Caco-2 (cell line): Measurements from ENCODE around the gene KIAA2012. TPM values are rescaled to one million over a fixed set of nuclear protein-coding genes. Genes with fewer than 3 reads are reported as not detected.
A peak's percentile ranks its signal among the peaks of the same experiment; 100 is the strongest.

Experiments used
- BruUV-seq: library from RNA; stranded (reverse); fragments of 400-500 nt; replicated peaks from 2 replicates; lab custom pipeline; 2021; lab: Mats Ljungman, UMichigan
- CTCF ChIA-PET: fragments of 300-600 bp; sonication (Branson Sonifier 250); formaldehyde crosslinking; loops from one replicate; lab custom pipeline; 2022; ENCODE audit warnings: antibody characterized with exemption; lab: Charles Lee
- POLR2A ChIA-PET: fragments of 300-600 bp; sonication (Branson Sonifier 250); formaldehyde crosslinking; loops from one replicate; lab custom pipeline; 2022; ENCODE audit warnings: antibody characterized with exemption; lab: Charles Lee
- DNase-seq, 2 experiments: peaks; one replicate each; pipeline versions ENCODE4 v3.0.0 to v3.0.0-alpha.2; 2020 to 2022
- H3K27me3 ChIP-seq: replicated peaks from 2 replicates; pipeline ENCODE4 v1.6.0; 2011; ENCODE audit warnings: low read length; ENCODE audit not compliant: control insufficient read depth, insufficient read depth
- H3K36me3 ChIP-seq: 2 replicates; pipeline ENCODE4 v1.5.1; 2011; ENCODE audit warnings: low read length; ENCODE audit not compliant: control insufficient read depth, insufficient read depth
- H3K4me1 ChIP-seq: fragments of 250-450 bp; sonication (Bioruptor Pico); 2 replicates; pipeline ENCODE4 v1.5.1; 2020; ENCODE audit warnings: mild to moderate bottlenecking
- H3K4me3 ChIP-seq: 2 replicates; pipeline ENCODE4 v1.5.1; 2011; ENCODE audit warnings: low read depth, mild to moderate bottlenecking, control low read depth, low read length
- H3K9me3 ChIP-seq: fragments of 250-450 bp; sonication (Bioruptor Pico); 2 replicates; pipeline ENCODE4 v1.5.1; 2020; ENCODE audit warnings: mild to moderate bottlenecking, moderate library complexity
- H3K27ac Mint-ChIP-seq: one replicate; pipeline ENCODE4 v1.8.0; 2022; ENCODE audit warnings: mixed read lengths; ENCODE audit not compliant: unreplicated experiment
- H3K27me3 Mint-ChIP-seq: one replicate; pipeline ENCODE4 v1.8.0; 2022; ENCODE audit warnings: mixed read lengths; ENCODE audit not compliant: insufficient read depth, unreplicated experiment
- H3K36me3 Mint-ChIP-seq: one replicate; pipeline ENCODE4 v1.8.0; 2022; ENCODE audit warnings: mild to moderate bottlenecking, mixed read lengths; ENCODE audit not compliant: insufficient read depth, unreplicated experiment
- H3K4me1 Mint-ChIP-seq: one replicate; pipeline ENCODE4 v1.8.0; 2022; ENCODE audit warnings: low read depth, mixed read lengths; ENCODE audit not compliant: unreplicated experiment
- H3K4me3 Mint-ChIP-seq: one replicate; pipeline ENCODE4 v1.8.0; 2022; ENCODE audit warnings: mild to moderate bottlenecking, moderate library complexity, mixed read lengths; ENCODE audit not compliant: unreplicated experiment
- H3K9me3 Mint-ChIP-seq: one replicate; pipeline ENCODE4 v1.8.0; 2022; ENCODE audit warnings: mixed read lengths; ENCODE audit not compliant: unreplicated experiment
- CTCF ChIP-seq, 2 experiments: fragments of 200-600 bp in 1 of 2; IDR thresholded peaks; 1 replicate in 1 of 2; 2 replicates in 1 of 2; pipeline versions ENCODE4 v1.5.1 to v1.8.0; 2011 to 2022; ENCODE audit warnings: antibody characterized with exemption in 1 of 2, control low read depth in 1 of 2, inconsistent platforms in 1 of 2, low read depth in 1 of 2, low read length in 1 of 2, mild to moderate bottlenecking in 1 of 2, moderate library complexity in 1 of 2; ENCODE audit not compliant: insufficient read depth in 1 of 2, severe bottlenecking in 1 of 2, unreplicated experiment in 1 of 2
- intact Hi-C: fragments of 100-400 bp; cut with micrococcal nuclease; formaldehyde crosslinking; loops from one replicate; pipeline ENCODE4 v1.10.0; 2022; ENCODE audit not compliant: unreplicated experiment
- total RNA-seq: library from RNA; stranded (reverse); gene quantifications from 2 replicates; pipeline ENCODE4 v1.2.3, GENCODE V29; 2022

KIAA2012 gene
- total RNA-seq, 1 experiment from 2014 or later: 0.27 TPM

GRCh38 chr2:202215179-202215578, 142.1 kb downstream of the KIAA2012 start:
- H3K27ac Mint-ChIP-seq: no peak overlapping the region
- no peaks in the 10 kb centered on the region for H3K9me3 Mint-ChIP-seq
- POLR2A ChIA-PET: no interaction called here
- no peaks in the 10 kb centered on the region for H3K27me3 ChIP-seq
- H3K4me1 Mint-ChIP-seq: no peaks in the 10 kb centered on the region
- no peaks in the 10 kb centered on the region for H3K4me1 ChIP-seq
- CTCF ChIA-PET: no interaction called here
- H3K4me3 Mint-ChIP-seq: no peak overlapping the region
- H3K27me3 Mint-ChIP-seq: no peaks in the 10 kb centered on the region
- TF ChIP-seq CTCF (IDR thresholded peaks at IDR 0.05; ENCODE audit: insufficient read depth in 1 of 2, low read depth in 1 of 2, low read length in 1 of 2, severe bottlenecking in 1 of 2, unreplicated experiment in 1 of 2): no peak
- no peak for DNase-seq
- H3K4me3 ChIP-seq: no peak overlapping the region
- peaks cover 56% of the 10 kb centered on the region for H3K36me3 Mint-ChIP-seq
- no TSS peak for BruUV-seq
- H3K9me3 ChIP-seq: no peaks in the 10 kb centered on the region
- H3K36me3 ChIP-seq: no peaks in the 10 kb centered on the region
- intact Hi-C loops: no loop called here

DNA sequence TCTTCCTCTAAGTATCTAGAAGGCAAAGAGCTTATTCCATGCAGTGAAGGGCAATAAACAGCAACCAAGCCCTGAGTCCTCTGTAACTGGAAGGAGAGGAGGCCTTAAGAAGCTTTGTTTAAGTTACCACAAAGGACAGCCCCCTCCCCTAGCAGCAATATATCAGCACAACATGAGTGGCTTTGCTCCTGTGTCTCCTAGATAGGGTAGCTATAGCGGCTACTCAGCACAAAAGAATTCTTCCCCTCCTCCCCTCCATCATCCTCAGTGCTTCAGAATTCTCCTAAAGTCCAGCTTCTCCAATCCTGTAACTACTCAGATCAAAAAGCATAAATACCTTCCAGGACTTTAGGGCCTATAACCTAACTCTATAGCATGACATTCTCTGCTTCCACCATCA, 148.8 kb downstream of the KIAA2012 start:
- intact Hi-C loops: no loop called here
- Mint-ChIP-seq H3K4me3 (no peak overlapping the region), H3K36me3 (peaks cover 37% of the 10 kb centered on the region), H3K4me1 (peaks cover 7% of the 10 kb centered on the region), H3K27me3 (no peaks in the 10 kb centered on the region), H3K9me3 (no peaks in the 10 kb centered on the region), H3K27ac (no peak overlapping the region)
- ChIA-PET CTCF (no interaction called here), POLR2A (interaction anchor here (0.6 kb wide), 1 partner anchor 441 kb away, joined by 6 read pairs; the partner anchor contains the start of gene ALS2)
- 0 out of 2 replicates have a peak, but pooled peaks cover 3% of the 10 kb centered on the region for H3K4me1 ChIP-seq
- no TSS peak for BruUV-seq
- no peak for TF ChIP-seq CTCF (IDR thresholded peaks at IDR 0.05; ENCODE audit: insufficient read depth in 1 of 2, low read depth in 1 of 2, low read length in 1 of 2, severe bottlenecking in 1 of 2, unreplicated experiment in 1 of 2)
- no peak overlapping the region for H3K4me3 ChIP-seq
- H3K27me3 ChIP-seq: no peaks in the 10 kb centered on the region
- no peaks in the 10 kb centered on the region for H3K36me3 ChIP-seq
- no peak for DNase-seq
- H3K9me3 ChIP-seq: no peaks in the 10 kb centered on the region

DNA sequence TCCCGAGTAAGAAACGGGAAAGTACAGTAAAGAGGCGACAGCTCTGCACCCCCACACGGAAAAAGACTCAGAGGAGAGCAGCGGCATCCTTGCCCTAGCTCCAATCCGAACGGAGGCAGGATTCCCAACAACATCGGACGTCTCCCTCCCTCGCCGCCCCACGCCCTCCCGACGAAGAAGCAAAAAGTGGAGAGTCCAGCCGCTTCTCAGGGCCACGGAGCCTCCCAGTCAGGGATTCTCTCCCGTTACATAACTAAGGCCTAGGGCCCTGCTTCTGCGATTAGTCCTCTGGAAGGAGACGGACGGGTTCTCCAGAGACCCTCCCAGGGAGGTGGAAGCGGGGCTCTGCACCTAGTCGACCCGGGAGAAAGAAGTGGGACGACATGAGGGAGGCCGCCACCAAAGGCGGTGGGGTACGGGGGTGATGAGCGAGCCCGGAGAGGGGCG, 164.8 kb downstream of the KIAA2012 start:
- peaks cover 16% of the 10 kb centered on the region for H3K36me3 Mint-ChIP-seq
- peak overlapping the region; percentile 96 for H3K4me3 Mint-ChIP-seq
- peak; percentile 46 to 60 for DNase-seq
- H3K4me3 ChIP-seq: peak overlapping the region; percentile 54
- no TSS peak for BruUV-seq
- ChIA-PET POLR2A (no interaction called here), CTCF (no interaction called here)
- peaks cover 8% of the 10 kb centered on the region for H3K4me1 ChIP-seq
- H3K9me3 Mint-ChIP-seq: no peaks in the 10 kb centered on the region
- H3K4me1 Mint-ChIP-seq: no peaks in the 10 kb centered on the region
- H3K9me3 ChIP-seq: no peaks in the 10 kb centered on the region
- H3K27me3 Mint-ChIP-seq: no peaks in the 10 kb centered on the region
- H3K27me3 ChIP-seq: no peaks in the 10 kb centered on the region
- peak overlapping the region; percentile 93 for H3K27ac Mint-ChIP-seq
- H3K36me3 ChIP-seq: no peaks in the 10 kb centered on the region
- TF ChIP-seq CTCF (IDR thresholded peaks at IDR 0.05; ENCODE audit: insufficient read depth in 1 of 2, low read depth in 1 of 2, low read length in 1 of 2, severe bottlenecking in 1 of 2, unreplicated experiment in 1 of 2): no peak
- intact Hi-C loops: loop anchor here (1.0 kb wide), 1 partner anchor 27 kb away; the partner anchor contains the start of gene NOP58
